DOHH2 (cell line): ENCODE measurements around the gene CHODL.

ENCODE experiments used
- H3F3A ChIP-seq: fragments of 200-600 bp; sonication (generic), shearing (Covaris generic); 2 replicates; pipeline ENCODE4 v1.6.0; 2016; ENCODE audit warnings: antibody characterized with exemption, mild to moderate bottlenecking; ENCODE audit not compliant: control insufficient read depth, insufficient read depth
- H3K27ac ChIP-seq: fragments of 200-600 bp; sonication (generic); 2 replicates; pipeline ENCODE4 v1.5.1; 2014; ENCODE audit warnings: low read depth, mild to moderate bottlenecking, low read length, moderate library complexity
- H3K27me3 ChIP-seq: fragments of 200-600 bp; sonication (generic); 2 replicates; pipeline ENCODE4 v1.6.1; 2014; ENCODE audit warnings: mild to moderate bottlenecking, low read length, mixed read lengths; ENCODE audit not compliant: control insufficient read depth
- H3K36me3 ChIP-seq: fragments of 200-600 bp; sonication (generic); 2 replicates; pipeline ENCODE4 v1.6.1; 2014; ENCODE audit warnings: mild to moderate bottlenecking, low read length, moderate library complexity, mixed read lengths; ENCODE audit not compliant: control insufficient read depth
- H3K4me1 ChIP-seq: fragments of 200-600 bp; sonication (generic); 2 replicates; pipeline ENCODE4 v1.6.1; 2014; ENCODE audit warnings: mild to moderate bottlenecking, low read length, mixed read lengths; ENCODE audit not compliant: control insufficient read depth
- H3K4me2 ChIP-seq: fragments of 200-600 bp; sonication (generic); 2 replicates; pipeline ENCODE4 v1.6.0; 2014; ENCODE audit warnings: mild to moderate bottlenecking, low read length, moderate library complexity
- H3K4me3 ChIP-seq: fragments of 200-600 bp; sonication (generic); 2 replicates; pipeline ENCODE4 v1.5.1; 2014; ENCODE audit warnings: mild to moderate bottlenecking, low read length, mixed read lengths
- H3K79me2 ChIP-seq: fragments of 200-600 bp; sonication (generic); 2 replicates; pipeline ENCODE4 v1.6.1; 2014; ENCODE audit warnings: mild to moderate bottlenecking, low read length, mixed read lengths; ENCODE audit not compliant: control insufficient read depth
- H3K9me2 ChIP-seq: fragments of 200-600 bp; sonication (generic); replicated peaks from 2 replicates; pipeline ENCODE4 v1.6.1; 2014; ENCODE audit warnings: mild to moderate bottlenecking, low read length, mixed read lengths; ENCODE audit not compliant: control insufficient read depth
- H3K9me3 ChIP-seq: fragments of 200-600 bp; sonication (generic); 2 replicates; pipeline ENCODE4 v1.6.1; 2014; ENCODE audit warnings: antibody characterized with exemption, low read length, mixed read lengths; ENCODE audit not compliant: control insufficient read depth, insufficient read depth
- H4K20me1 ChIP-seq: fragments of 200-600 bp; sonication (generic); 2 replicates; pipeline ENCODE4 v1.6.0; 2014; ENCODE audit warnings: low read depth, mild to moderate bottlenecking, antibody characterized with exemption, low read length, moderate library complexity; ENCODE audit not compliant: control insufficient read depth, insufficient read depth
- EZH2phosphoT487 ChIP-seq: fragments of 200-600 bp; sonication (generic); IDR thresholded peaks from 2 replicates; pipeline ENCODE4 v1.6.1; 2017; ENCODE audit warnings: borderline replicate concordance, mild to moderate bottlenecking, antibody characterized with exemption, low read length, moderate library complexity, mixed read lengths
- TF ChIP-seq, protein P1 (sequence below): fragments of 200-600 bp; sonication (generic); IDR thresholded peaks from one replicate; pipeline ENCODE4 v1.5.1; 2014; ENCODE audit warnings: antibody characterized with exemption, mild to moderate bottlenecking, low read depth, low read length; ENCODE audit not compliant: poor library complexity, severe bottlenecking

The CHODL gene

GRCh38 chr21:18235545-18235944 is 9.1 kb upstream of the CHODL start:
- H3K27ac ChIP-seq, result no peak overlapping the region
- no peaks in the 10 kb centered on the region for H3K79me2 ChIP-seq
- H3K4me3 ChIP-seq, result no peak overlapping the region
- H3K4me2 ChIP-seq, result no peak overlapping the region
- H3F3A ChIP-seq, result no peaks in the 10 kb centered on the region
- H3K36me3 ChIP-seq, result no peaks in the 10 kb centered on the region
- H3K4me1 ChIP-seq, result no peaks in the 10 kb centered on the region
- H3K9me2 ChIP-seq, result no peaks in the 10 kb centered on the region
- H3K9me3 ChIP-seq, result no peaks in the 10 kb centered on the region
- H4K20me1 ChIP-seq, result no peaks in the 10 kb centered on the region
- no peaks in the 10 kb centered on the region for H3K27me3 ChIP-seq
- no peak for TF ChIP-seq EZH2phosphoT487

- Histone ChIP-seq H3K79me2 (no peaks in the 10 kb centered on the region), H4K20me1 (no peaks in the 10 kb centered on the region), H3K4me2 (no peak overlapping the region), H3F3A (no peaks in the 10 kb centered on the region), H3K4me3 (no peak overlapping the region), H3K9me2 (no peaks in the 10 kb centered on the region), H3K27me3 (no peaks in the 10 kb centered on the region), H3K4me1 (no peaks in the 10 kb centered on the region), H3K27ac (no peak overlapping the region), H3K36me3 (no peaks in the 10 kb centered on the region), H3K9me3 (no peaks in the 10 kb centered on the region)
- TF ChIP-seq, protein P1, sequence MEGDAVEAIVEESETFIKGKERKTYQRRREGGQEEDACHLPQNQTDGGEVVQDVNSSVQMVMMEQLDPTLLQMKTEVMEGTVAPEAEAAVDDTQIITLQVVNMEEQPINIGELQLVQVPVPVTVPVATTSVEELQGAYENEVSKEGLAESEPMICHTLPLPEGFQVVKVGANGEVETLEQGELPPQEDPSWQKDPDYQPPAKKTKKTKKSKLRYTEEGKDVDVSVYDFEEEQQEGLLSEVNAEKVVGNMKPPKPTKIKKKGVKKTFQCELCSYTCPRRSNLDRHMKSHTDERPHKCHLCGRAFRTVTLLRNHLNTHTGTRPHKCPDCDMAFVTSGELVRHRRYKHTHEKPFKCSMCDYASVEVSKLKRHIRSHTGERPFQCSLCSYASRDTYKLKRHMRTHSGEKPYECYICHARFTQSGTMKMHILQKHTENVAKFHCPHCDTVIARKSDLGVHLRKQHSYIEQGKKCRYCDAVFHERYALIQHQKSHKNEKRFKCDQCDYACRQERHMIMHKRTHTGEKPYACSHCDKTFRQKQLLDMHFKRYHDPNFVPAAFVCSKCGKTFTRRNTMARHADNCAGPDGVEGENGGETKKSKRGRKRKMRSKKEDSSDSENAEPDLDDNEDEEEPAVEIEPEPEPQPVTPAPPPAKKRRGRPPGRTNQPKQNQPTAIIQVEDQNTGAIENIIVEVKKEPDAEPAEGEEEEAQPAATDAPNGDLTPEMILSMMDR, result no peak
- TF ChIP-seq EZH2phosphoT487, result no peak
These were observed 883 bp downstream of the CHODL start for GRCh38 chr21:18245464-18245967.

DNA sequence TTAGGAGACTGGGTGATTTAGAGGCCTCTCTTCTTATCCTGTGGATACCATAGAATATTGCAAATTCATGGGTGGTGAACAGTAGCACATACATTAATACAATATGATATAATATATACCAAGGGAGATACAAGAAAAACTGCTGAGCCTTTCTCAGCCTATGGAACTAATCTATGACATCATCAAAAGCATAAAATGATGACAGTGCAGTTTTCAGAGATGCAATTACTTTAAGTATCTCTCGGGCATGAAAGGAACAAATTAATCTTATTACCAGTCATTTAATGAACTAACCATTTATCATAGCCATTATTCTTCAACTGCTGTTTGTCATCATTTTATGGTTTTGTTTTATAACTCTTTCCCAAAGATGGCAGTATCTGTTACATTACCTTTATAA is 3.5 kb downstream of the CHODL start:
- no peaks in the 10 kb centered on the region for H4K20me1 ChIP-seq
- no peaks in the 10 kb centered on the region for H3F3A ChIP-seq
- no peak overlapping the region for H3K27ac ChIP-seq
- no peaks in the 10 kb centered on the region for H3K9me2 ChIP-seq
- H3K9me3 ChIP-seq, result no peaks in the 10 kb centered on the region
- no peaks in the 10 kb centered on the region for H3K79me2 ChIP-seq
- no peaks in the 10 kb centered on the region for H3K4me1 ChIP-seq
- H3K4me2 ChIP-seq, result no peak overlapping the region
- no peak overlapping the region for H3K4me3 ChIP-seq
- no peaks in the 10 kb centered on the region for H3K27me3 ChIP-seq
- TF ChIP-seq, protein P1, result no peak
- TF ChIP-seq EZH2phosphoT487, result no peak
- H3K36me3 ChIP-seq, result no peaks in the 10 kb centered on the region

DNA sequence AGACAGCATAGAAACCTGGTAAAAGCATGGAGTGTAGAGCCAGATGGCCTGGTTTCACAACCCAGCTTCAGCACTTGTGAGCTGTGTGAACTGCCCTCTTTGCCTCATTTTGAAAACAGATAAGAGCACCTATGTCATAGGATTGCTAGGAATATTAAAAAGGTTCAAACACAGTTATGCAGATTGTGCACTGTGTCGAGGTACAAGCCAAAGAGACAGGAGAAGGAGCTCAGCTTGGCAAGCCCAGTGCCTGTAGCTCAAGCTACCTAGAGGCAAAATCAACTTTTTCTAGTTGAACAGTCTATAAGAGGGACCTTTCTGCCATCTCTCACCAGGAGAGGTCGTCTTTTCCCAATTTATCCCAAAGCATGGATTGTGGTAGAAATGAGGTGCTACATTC is 5.0 kb downstream of the CHODL start:
- no peaks in the 10 kb centered on the region for H4K20me1 ChIP-seq
- no peaks in the 10 kb centered on the region for H3K9me3 ChIP-seq
- no peak overlapping the region for H3K4me3 ChIP-seq
- no peaks in the 10 kb centered on the region for H3K79me2 ChIP-seq
- no peaks in the 10 kb centered on the region for H3F3A ChIP-seq
- no peaks in the 10 kb centered on the region for H3K4me1 ChIP-seq
- no peaks in the 10 kb centered on the region for H3K36me3 ChIP-seq
- H3K9me2 ChIP-seq, result no peaks in the 10 kb centered on the region
- no peak for TF ChIP-seq EZH2phosphoT487
- TF ChIP-seq, protein P1, result no peak
- H3K27me3 ChIP-seq, result no peaks in the 10 kb centered on the region
- H3K27ac ChIP-seq, result no peak overlapping the region
- no peak overlapping the region for H3K4me2 ChIP-seq
